SK-N-SH treated with all-trans-retinoic acid at 6 μM for 48 hours (cell line): ENCODE data around the gene TMEM161A.
A peak's percentile ranks its signal among the peaks of the same experiment; 100 is the strongest.

Source experiments
- ATAC-seq: fragments of 200-7000 bp; cut with Tn5 transposase; 3 replicates; pipeline ENCODE4 v1.9.1; 2020; ENCODE audit warnings: mild to moderate bottlenecking, moderate library complexity
- ARNTL ChIP-seq: fragments of 450-650 bp; formaldehyde crosslinking; IDR thresholded peaks from 2 replicates; pipeline ENCODE4 v1.5.0; 2020; ENCODE audit warnings: low read depth, mild to moderate bottlenecking, moderate library complexity, borderline replicate concordance
- CREB5 ChIP-seq: fragments of 250-450 bp; sonication (Bioruptor Pico); IDR thresholded peaks from 2 replicates; pipeline ENCODE4 v1.5.1; 2020; ENCODE audit warnings: low read depth, mild to moderate bottlenecking, moderate library complexity
- CSDC2 ChIP-seq: fragments of 250-450 bp; sonication (Bioruptor Pico); IDR thresholded peaks from 2 replicates; pipeline ENCODE4 v1.5.0; 2020; ENCODE audit warnings: mild to moderate bottlenecking, moderate library complexity
- CSRNP3 ChIP-seq: fragments of 250-450 bp; sonication (Bioruptor Pico); IDR thresholded peaks from 2 replicates; pipeline ENCODE4 v1.5.1; 2021; ENCODE audit warnings: mild to moderate bottlenecking, moderate library complexity
- ESRRG ChIP-seq: fragments of 250-450 bp; sonication (Bioruptor Pico); IDR thresholded peaks from 2 replicates; pipeline ENCODE4 v1.6.1; 2021; ENCODE audit warnings: mild to moderate bottlenecking
- GLIS3 ChIP-seq: fragments of 250-450 bp; sonication (Bioruptor Pico); IDR thresholded peaks from 2 replicates; pipeline ENCODE4 v1.5.0; 2020; ENCODE audit warnings: mild to moderate bottlenecking, moderate library complexity
- ISL1 ChIP-seq: fragments of 250-450 bp; sonication (Bioruptor Pico); IDR thresholded peaks from 2 replicates; pipeline ENCODE4 v2.1.2; 2022; ENCODE audit warnings: mild to moderate bottlenecking, moderate library complexity
- PPARA ChIP-seq: fragments of 250-450 bp; sonication (Bioruptor Pico); IDR thresholded peaks from 2 replicates; pipeline ENCODE4 v1.5.0; 2020; ENCODE audit warnings: mild to moderate bottlenecking, borderline replicate concordance
- SNAI2 ChIP-seq: fragments of 250-450 bp; sonication (Bioruptor Pico); IDR thresholded peaks from 2 replicates; pipeline ENCODE4 v1.5.0; 2020; ENCODE audit warnings: mild to moderate bottlenecking, moderate library complexity
- TCF4 ChIP-seq: fragments of 250-450 bp; sonication (Bioruptor Pico); IDR thresholded peaks from 2 replicates; pipeline ENCODE4 v1.8.0; 2021; ENCODE audit warnings: mild to moderate bottlenecking, moderate library complexity, borderline replicate concordance
- TSHZ2 ChIP-seq: fragments of 250-450 bp; sonication (Bioruptor Pico); IDR thresholded peaks from 2 replicates; pipeline ENCODE4 v1.5.0; 2020; ENCODE audit warnings: mild to moderate bottlenecking, moderate library complexity
- ZC3H10 ChIP-seq: fragments of 250-450 bp; sonication (Bioruptor Pico); IDR thresholded peaks from 2 replicates; pipeline ENCODE4 v1.5.1; 2021; ENCODE audit warnings: mild to moderate bottlenecking, moderate library complexity
- ZFP3 ChIP-seq: fragments of 250-450 bp; sonication (Bioruptor Pico); IDR thresholded peaks from 2 replicates; pipeline ENCODE4 v1.5.0; 2020; ENCODE audit warnings: mild to moderate bottlenecking, moderate library complexity
- ZFP30 ChIP-seq: fragments of 450-650 bp; formaldehyde crosslinking; IDR thresholded peaks from 2 replicates; pipeline ENCODE4 v1.5.0; 2022; ENCODE audit warnings: mild to moderate bottlenecking, moderate library complexity
- ZNF565 ChIP-seq: fragments of 450-650 bp; formaldehyde crosslinking; conservative IDR thresholded peaks from 2 replicates; pipeline ENCODE4 v1.5.0; 2020; ENCODE audit warnings: low read depth, mild to moderate bottlenecking, moderate library complexity
- ZNF70 ChIP-seq: fragments of 450-650 bp; formaldehyde crosslinking; IDR thresholded peaks from 2 replicates; pipeline ENCODE4 v1.5.0; 2020; ENCODE audit warnings: mild to moderate bottlenecking, moderate library complexity
- ZNF8 ChIP-seq: fragments of 450-650 bp; formaldehyde crosslinking; IDR thresholded peaks from 2 replicates; pipeline ENCODE4 v1.5.0; 2020; ENCODE audit warnings: mild to moderate bottlenecking, moderate library complexity

TMEM161A gene

GRCh38 chr19:19147344-19147743, 9.1 kb upstream of the TMEM161A start:
- peak; percentile 99 for TF ChIP-seq ZFP3 (CRISPR knock-in tag)
- TF ChIP-seq ARNTL (CRISPR knock-in tag): no peak
- ATAC-seq: no peak

DNA sequence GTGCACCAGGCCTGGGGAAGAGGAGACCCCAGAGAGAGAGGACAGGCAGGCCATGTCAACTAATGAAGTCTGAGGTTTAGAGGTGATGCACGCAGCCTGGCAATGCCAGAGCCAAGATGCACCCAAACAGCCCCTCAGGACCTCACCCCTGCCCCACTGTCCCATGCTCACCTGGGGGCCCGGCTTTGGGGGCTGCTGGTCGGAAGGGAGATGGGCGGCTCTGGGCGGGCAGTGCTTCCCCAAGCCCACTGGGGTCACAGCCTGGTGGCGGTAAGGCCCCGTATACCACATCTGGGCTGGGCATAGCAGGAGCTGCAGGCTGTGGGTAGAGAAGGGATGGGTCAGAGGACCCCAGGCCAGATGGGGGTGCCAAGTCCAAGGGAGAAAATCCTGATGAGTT, 8.6 kb upstream of the TMEM161A start:
- TF ChIP-seq TCF4 (CRISPR knock-in tag): no peak
- no peak for TF ChIP-seq ARNTL (CRISPR knock-in tag)
- TF ChIP-seq ZC3H10 (CRISPR knock-in tag): no peak
- TF ChIP-seq TSHZ2: no peak
- TF ChIP-seq ZFP30 (CRISPR knock-in tag): no peak
- TF ChIP-seq CSDC2 (CRISPR knock-in tag): no peak
- TF ChIP-seq GLIS3: no peak
- TF ChIP-seq SNAI2 (CRISPR knock-in tag): no peak
- TF ChIP-seq, all 23 proteins: peak for 0
- no peak for ATAC-seq

DNA sequence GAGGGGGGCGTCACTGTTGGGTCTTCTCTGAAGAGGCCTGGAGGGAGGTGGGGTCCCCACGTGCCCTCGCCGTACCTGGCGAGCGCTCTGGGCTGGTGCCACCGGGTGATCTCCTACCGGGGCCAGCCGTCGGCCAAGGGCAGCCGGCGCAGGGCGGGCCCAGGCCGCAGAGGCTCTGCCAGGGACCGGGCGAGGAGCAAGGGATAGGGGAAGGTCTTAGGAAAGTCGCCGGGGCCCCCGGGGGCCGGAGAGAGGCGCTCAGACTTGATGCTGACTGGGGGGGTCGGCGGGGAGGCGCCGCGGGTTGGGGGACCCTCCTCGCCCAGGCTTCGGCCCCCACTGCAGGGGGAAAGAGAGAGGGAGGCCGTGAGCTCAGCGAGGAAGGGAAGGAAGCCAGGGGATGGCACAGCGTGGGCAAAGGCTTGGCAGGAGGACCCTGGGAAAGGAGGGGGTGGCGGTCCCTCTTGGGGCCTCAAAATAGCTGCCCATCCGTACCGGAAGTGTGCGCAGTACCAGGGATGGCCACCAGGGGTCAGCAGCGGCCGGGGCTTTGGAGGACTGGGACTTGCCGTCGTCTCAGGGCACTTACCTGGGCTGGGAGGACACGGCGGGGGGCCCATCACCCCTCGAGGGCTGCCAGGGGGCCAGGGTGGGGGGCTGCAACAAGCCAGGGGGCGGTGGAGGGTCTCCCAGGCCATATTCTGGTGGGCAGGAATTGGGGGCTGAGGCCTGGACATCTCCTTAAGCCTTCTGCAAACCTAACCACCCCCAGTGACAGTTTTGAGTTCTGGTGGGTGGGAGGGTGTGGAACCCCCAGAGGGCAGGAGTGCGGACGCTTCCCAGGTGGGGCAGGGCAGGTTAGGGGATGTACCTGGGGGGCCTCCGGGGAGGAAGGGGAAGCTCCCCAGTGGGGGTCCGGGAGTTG, 7.7 kb upstream of the TMEM161A start:
- TF ChIP-seq TCF4 (CRISPR knock-in tag) (no peak), CSDC2 (CRISPR knock-in tag) (no peak)
- ATAC-seq: peak; percentile 89

DNA sequence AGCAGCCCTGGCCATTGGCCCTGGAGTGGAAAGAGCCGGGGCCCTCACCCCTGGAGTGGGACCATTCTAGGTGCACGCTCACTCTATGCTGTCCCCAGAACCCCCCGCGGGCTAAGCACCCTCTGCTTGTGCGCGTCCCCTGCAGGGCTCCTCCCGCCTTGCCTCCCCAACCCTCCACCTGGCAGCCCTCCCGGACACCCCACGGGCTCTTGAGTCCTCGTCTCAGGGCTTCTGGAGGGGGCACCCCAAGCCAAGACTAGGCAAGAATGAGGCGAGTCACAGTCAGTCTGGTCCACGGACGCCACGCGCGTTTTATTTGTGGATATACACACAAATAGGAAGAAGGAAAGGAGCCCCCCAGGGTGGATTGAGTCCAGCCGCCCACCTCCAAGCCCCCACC, 7.0 kb upstream of the TMEM161A start:
- no peak for TF ChIP-seq ARNTL (CRISPR knock-in tag)
- no peak for TF ChIP-seq ISL1
- no peak for TF ChIP-seq TSHZ2
- no peak for TF ChIP-seq ESRRG (CRISPR knock-in tag)
- no peak for TF ChIP-seq CREB5 (CRISPR knock-in tag)
- TF ChIP-seq CSRNP3 (CRISPR knock-in tag): no peak
- no peak for TF ChIP-seq ZNF8 (CRISPR knock-in tag)
- TF ChIP-seq SNAI2 (CRISPR knock-in tag): no peak
- TF ChIP-seq PPARA (CRISPR knock-in tag): no peak
- no peak for TF ChIP-seq ZNF565 (CRISPR knock-in tag)
- no peak for ATAC-seq

DNA sequence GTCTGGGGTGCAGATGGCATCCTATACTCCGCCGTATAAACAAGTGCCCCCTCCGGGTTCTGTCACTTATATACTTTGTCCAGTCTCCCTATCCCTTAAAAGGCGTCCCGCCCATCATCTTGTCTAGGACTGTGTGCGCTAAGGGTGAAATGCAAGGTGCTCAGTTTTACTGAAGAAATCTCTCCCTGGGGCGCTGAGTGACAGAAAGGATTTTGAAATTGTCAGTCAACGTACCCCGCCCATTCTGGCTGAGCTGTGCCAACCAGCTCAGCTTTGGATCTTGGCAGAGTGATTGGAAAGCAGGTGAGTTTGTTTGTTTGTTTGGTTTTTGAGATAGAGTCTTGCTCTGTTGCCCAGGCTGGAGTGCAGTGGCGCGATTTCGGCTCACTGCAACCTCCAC, 4.1 kb upstream of the TMEM161A start:
- TF ChIP-seq CSDC2 (CRISPR knock-in tag) (no peak), ZFP3 (CRISPR knock-in tag) (no peak), ZNF70 (CRISPR knock-in tag) (no peak), ZFP30 (CRISPR knock-in tag) (no peak), SNAI2 (CRISPR knock-in tag) (no peak), PPARA (CRISPR knock-in tag) (no peak)
- TF ChIP-seq, all 23 proteins: peak for 0
- ATAC-seq: no peak
